ENCODE data around the gene AIFM3.

The AIFM3 gene

GRCh38 chr22:21022955-21023614 is 56.0 kb downstream of the AIFM3 start:
- no peak overlapping the region for H3K4me3 ChIP-seq
- H3K4me1 ChIP-seq, result peaks cover 0 to 6% (median 0%) of the 10 kb centered on the region in 4 donors
- no peaks in the 10 kb centered on the region for H3K9me3 ChIP-seq
- intact Hi-C loops (cut with DNase I; ENCODE audit: low total_unique reads), result no loop called here
- TF ChIP-seq CTCF (IDR thresholded peaks at IDR 0.05), result no peak
- H3K27ac ChIP-seq, result no peak overlapping the region
- DNase-seq, result no peak
- no peaks in the 10 kb centered on the region for H3K36me3 ChIP-seq
- peaks cover 0 to 24% of the 10 kb centered on the region in 2 donors for H3K27me3 ChIP-seq

DNA sequence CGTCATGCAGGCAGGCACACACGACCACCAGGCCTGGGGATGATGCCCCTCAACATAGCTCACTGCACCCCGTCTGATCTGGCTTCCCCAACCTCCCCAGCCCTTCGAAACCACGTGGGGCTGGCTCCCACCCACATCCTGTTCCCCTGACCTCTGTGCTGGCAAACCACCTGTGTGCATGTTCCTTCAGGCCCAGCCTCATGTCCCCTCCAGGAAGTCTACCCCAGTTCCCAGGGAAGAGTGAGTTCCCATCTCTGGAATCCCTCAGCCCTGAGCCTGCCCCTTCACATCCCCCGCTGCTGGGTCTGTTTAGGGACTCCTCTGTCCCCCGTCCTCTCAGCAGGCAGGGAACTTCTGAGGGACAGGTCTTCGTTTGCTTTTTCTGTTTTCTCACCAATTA is 58.2 kb downstream of the AIFM3 start:
- no peak overlapping the region for H3K4me3 ChIP-seq
- no peak for DNase-seq
- intact Hi-C loops (cut with DNase I; ENCODE audit: low total_unique reads), result no loop called here
- no peaks in the 10 kb centered on the region for H3K36me3 ChIP-seq
- H3K27me3 ChIP-seq, result peaks cover 0 to 46% of the 10 kb centered on the region in 2 donors
- no peaks in the 10 kb centered on the region for H3K9me3 ChIP-seq
- peaks cover 0 to 6% (median 0%) of the 10 kb centered on the region in 4 donors for H3K4me1 ChIP-seq
- TF ChIP-seq CTCF (IDR thresholded peaks at IDR 0.05), result no peak
- no peak overlapping the region for H3K27ac ChIP-seq

DNA sequence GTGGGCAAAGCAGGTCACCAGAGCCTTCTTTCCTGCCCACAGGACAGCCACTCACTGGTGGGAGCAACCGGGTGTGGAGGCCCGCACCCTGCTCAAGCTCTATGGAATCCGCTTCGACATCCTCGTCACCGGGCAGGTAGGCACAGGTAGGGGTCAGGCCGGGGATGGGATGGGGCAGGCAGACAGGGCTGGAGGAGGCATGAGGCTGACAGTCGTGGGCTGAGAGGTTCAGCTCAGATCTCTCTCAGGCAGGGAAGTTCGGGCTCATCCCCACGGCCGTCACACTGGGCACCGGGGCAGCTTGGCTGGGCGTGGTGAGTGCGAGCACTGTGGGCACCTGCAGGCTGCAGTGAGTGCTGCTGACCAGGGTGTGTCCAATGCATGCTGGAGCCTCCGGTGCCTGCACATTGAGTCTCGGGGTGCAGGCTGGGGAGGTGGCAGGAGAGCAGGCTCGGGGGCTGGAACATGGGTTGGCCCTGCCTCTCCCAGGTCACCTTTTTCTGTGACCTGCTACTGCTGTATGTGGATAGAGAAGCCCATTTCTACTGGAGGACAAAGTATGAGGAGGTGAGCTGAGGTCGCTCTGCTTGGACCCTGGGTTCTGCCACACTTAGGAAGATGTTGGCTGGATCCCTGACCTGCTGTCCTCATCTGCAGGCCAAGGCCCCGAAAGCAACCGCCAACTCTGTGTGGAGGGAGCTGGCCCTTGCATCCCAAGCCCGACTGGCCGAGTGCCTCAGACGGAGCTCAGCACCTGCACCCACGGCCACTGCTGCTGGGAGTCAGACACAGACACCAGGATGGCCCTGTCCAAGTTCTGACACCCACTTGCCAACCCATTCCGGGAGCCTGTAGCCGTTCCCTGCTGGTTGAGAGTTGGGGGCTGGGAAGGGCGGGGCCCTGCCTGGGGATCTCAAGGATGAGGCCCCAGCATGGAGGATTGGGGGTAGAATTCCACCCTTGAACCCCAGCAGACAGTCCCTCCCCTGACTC is 59.0 kb downstream of the AIFM3 start:
- no peak for TF ChIP-seq CTCF (IDR thresholded peaks at IDR 0.05)
- Histone ChIP-seq H3K4me1 (peaks cover 0 to 6% (median 0%) of the 10 kb centered on the region in 4 donors), H3K36me3 (no peaks in the 10 kb centered on the region), H3K9me3 (no peaks in the 10 kb centered on the region), H3K27ac (no peak overlapping the region), H3K4me3 (no peak overlapping the region), H3K27me3 (peaks cover 0 to 54% of the 10 kb centered on the region in 2 donors)
- intact Hi-C loops (cut with DNase I; ENCODE audit: low total_unique reads), result no loop called here
- DNase-seq, result no peak

GRCh38 chr22:21026783-21027692 is 60.0 kb downstream of the AIFM3 start:
- Histone ChIP-seq H3K36me3 (no peaks in the 10 kb centered on the region), H3K27ac (no peak overlapping the region), H3K9me3 (no peaks in the 10 kb centered on the region), H3K27me3 (peaks cover 0 to 63% of the 10 kb centered on the region in 2 donors), H3K4me3 (no peak overlapping the region), H3K4me1 (peaks cover 0 to 10% (median 4%) of the 10 kb centered on the region in 4 donors)
- intact Hi-C loops (cut with DNase I; ENCODE audit: low total_unique reads), result no loop called here
- no peak for TF ChIP-seq CTCF (IDR thresholded peaks at IDR 0.05)
- no peak for DNase-seq
